Mucosa of descending colon (tissue), 3 donors: Measurements from ENCODE around the gene SRCAP. TPM values are rescaled to one million over a fixed set of nuclear protein-coding genes. Genes with fewer than 3 reads are reported as not detected.

Experiments
- ATAC-seq: fragments of 200-7000 bp; cut with Tn5 transposase; one replicate; pipeline ENCODE4 v1.9.1; 2020; ENCODE audit warnings: mild to moderate bottlenecking, moderate library complexity
- DNase-seq, 3 donors: peaks; one replicate each; pipeline ENCODE4 v3.0.0-alpha.2; 2020
- H3K36me3 ChIP-seq: fragments of 200-600 bp; one replicate; pipeline ENCODE4 v1.8.0; 2021; ENCODE audit warnings: low read depth, mild to moderate bottlenecking
- H3K4me1 ChIP-seq: fragments of 200-600 bp; one replicate; pipeline ENCODE4 v1.8.0; 2021; ENCODE audit warnings: low read depth, mild to moderate bottlenecking
- H3K4me3 ChIP-seq: fragments of 200-600 bp; one replicate; pipeline ENCODE4 v1.8.0; 2021; ENCODE audit warnings: mild to moderate bottlenecking
- H3K9me3 ChIP-seq: fragments of 200-600 bp; one replicate; pipeline ENCODE4 v1.8.0; 2021; ENCODE audit warnings: mild to moderate bottlenecking
- intact Hi-C, 2 donors: fragments of 100-400 bp; cut with DNase I in 1 of 2; cut with micrococcal nuclease in 1 of 2; formaldehyde crosslinking; loops; one replicate each; pipeline versions ENCODE4 v1.11.0 to v1.11.1; 2022; cut with DNase I, micrococcal nuclease
- total RNA-seq, 3 donors: library from RNA; stranded (reverse); fragmentation: NEBNext Ultra II Directional in 2 of 3; extraction: Animal tissue kit (Norgen Biotek cat#: 25700) in 2 of 3; gene quantifications; one replicate each; pipeline versions ENCODE4 v1.2.1 to v1.2.4, GENCODE V29; 2021 to 2023
- TF ChIP-seq, protein P1 (sequence below): fragments of 200-600 bp; IDR thresholded peaks from one replicate; pipeline ENCODE4 v1.8.0; 2022; ENCODE audit warnings: antibody characterized with exemption, mild to moderate bottlenecking
- donor health status: DM: no; HTN: no; CAD: no; lungs with moderate emphysema.
- donor health status: DM: no; HTN: no; CAD: no.
- donor health status: DM: no; HTN: yes; CAD: no.

Gene SRCAP
- total RNA-seq, 3 donors from 2014 or later = 64.8 to 88.9 (median 65.4) TPM

GRCh38 chr16:30724641-30725417, 25.9 kb downstream of the SRCAP start:
- H3K36me3 ChIP-seq = peaks cover 32% of the 10 kb centered on the region
- no peaks in the 10 kb centered on the region for H3K9me3 ChIP-seq
- intact Hi-C loops = no loop called here
- peak; percentile 82 for ATAC-seq
- no peak overlapping the region for H3K4me3 ChIP-seq
- TF ChIP-seq, protein P1, sequence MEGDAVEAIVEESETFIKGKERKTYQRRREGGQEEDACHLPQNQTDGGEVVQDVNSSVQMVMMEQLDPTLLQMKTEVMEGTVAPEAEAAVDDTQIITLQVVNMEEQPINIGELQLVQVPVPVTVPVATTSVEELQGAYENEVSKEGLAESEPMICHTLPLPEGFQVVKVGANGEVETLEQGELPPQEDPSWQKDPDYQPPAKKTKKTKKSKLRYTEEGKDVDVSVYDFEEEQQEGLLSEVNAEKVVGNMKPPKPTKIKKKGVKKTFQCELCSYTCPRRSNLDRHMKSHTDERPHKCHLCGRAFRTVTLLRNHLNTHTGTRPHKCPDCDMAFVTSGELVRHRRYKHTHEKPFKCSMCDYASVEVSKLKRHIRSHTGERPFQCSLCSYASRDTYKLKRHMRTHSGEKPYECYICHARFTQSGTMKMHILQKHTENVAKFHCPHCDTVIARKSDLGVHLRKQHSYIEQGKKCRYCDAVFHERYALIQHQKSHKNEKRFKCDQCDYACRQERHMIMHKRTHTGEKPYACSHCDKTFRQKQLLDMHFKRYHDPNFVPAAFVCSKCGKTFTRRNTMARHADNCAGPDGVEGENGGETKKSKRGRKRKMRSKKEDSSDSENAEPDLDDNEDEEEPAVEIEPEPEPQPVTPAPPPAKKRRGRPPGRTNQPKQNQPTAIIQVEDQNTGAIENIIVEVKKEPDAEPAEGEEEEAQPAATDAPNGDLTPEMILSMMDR = no peak
- DNase-seq = peak; percentile 64 to 71 (median 70)
- peaks cover 28% of the 10 kb centered on the region for H3K4me1 ChIP-seq

DNA sequence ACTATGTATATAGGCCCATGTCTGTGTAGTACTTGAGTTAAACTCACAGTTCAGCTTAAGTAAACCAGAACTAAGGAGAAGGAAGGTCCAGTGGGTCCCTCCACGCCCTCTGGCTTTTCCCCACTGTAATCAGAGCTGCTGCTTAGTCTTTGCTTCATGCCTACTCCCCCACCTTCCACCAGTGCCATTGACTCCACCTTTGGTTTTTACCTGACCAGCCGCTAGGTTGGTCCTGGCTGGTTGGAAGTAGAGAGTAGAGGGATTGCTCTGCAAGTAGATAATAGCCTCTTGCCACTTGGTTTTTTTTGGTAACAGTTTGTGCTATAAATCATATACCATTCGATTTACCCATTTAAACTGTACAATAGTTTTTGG, 26.4 kb downstream of the SRCAP start:
- peak in 1 of 3 donors; percentile 38 for DNase-seq
- peaks cover 34% of the 10 kb centered on the region for H3K36me3 ChIP-seq
- no peak overlapping the region for H3K4me3 ChIP-seq
- peaks cover 28% of the 10 kb centered on the region for H3K4me1 ChIP-seq
- no peaks in the 10 kb centered on the region for H3K9me3 ChIP-seq
- TF ChIP-seq, protein P1 = no peak
- ATAC-seq = no peak
- intact Hi-C loops = no loop called here

GRCh38 chr16:30728321-30728720, 29.4 kb downstream of the SRCAP start:
- no peak for ATAC-seq
- Histone ChIP-seq H3K9me3 (no peaks in the 10 kb centered on the region), H3K36me3 (peaks cover 17% of the 10 kb centered on the region), H3K4me3 (no peak overlapping the region), H3K4me1 (peaks cover 28% of the 10 kb centered on the region)
- no peak for DNase-seq
- TF ChIP-seq, protein P1 = no peak
- intact Hi-C loops = no loop called here

GRCh38 chr16:30728899-30729672, 30.1 kb downstream of the SRCAP start:
- intact Hi-C loops = no loop called here
- Histone ChIP-seq H3K4me1 (peaks cover 26% of the 10 kb centered on the region), H3K9me3 (no peaks in the 10 kb centered on the region), H3K4me3 (no peak overlapping the region), H3K36me3 (peaks cover 23% of the 10 kb centered on the region)
- TF ChIP-seq, protein P1 = no peak
- ATAC-seq (peak; percentile 75), DNase-seq (peak; percentile 80 to 84 (median 81))

DNA sequence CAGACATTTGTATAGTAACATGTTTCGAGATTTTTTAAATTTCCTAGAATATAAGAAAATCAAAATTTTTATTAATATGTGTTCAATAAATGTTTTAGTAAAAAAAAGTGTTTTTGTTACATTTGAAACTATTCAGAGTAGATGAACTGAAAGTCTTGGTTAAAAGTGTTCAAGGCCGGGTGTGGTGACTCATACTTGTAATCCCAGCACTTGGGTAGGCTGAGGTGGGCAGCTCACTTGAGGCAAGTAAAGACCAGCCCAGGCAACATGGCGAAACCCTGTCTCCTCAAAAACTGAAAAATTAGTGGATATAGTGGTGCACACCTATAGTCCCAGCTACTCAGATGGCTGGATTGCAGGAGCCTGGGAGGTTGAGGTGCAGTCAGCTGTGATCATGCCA, 32.4 kb downstream of the SRCAP start:
- ATAC-seq = no peak

More for the DNA sequence above, 32.4 kb downstream of the SRCAP start:
- no peaks in the 10 kb centered on the region for H3K9me3 ChIP-seq
- no peak for DNase-seq
- peaks cover 19% of the 10 kb centered on the region for H3K36me3 ChIP-seq
- TF ChIP-seq, protein P1 = no peak
- H3K4me1 ChIP-seq = peaks cover 9% of the 10 kb centered on the region
- intact Hi-C loops = no loop called here
- no peak overlapping the region for H3K4me3 ChIP-seq
